ENCODE measurements around the gene SNED1. TPM values are rescaled to one million over a fixed set of nuclear protein-coding genes. Genes with fewer than 3 reads are reported as not detected.

The SNED1 gene
- total RNA-seq, 4 donors from 2014 or later = 18.0 to 52.2 (median 32.5) TPM

DNA sequence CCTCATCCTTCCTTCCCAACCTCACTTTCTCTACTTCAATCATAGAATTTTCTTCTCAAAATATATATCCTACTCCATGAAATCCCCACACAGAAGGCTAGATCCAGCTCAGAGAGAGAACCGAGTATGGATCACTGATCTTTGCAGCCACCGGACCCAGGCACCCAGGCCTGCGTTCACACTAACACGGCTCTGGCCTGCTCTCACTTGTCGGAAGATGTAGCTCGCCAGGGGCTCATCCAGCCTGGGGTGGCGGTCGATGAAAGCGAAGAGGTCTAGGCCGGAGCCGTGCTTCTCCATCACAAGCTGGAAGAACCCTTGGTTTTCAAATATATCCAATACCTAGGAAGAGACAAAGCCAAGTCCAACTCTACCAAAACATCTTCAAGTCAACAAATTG, 116.4 kb downstream of the SNED1 start:
- ATAC-seq (ENCODE audit: low FRiP score) = no peak
- TF ChIP-seq, protein P1, sequence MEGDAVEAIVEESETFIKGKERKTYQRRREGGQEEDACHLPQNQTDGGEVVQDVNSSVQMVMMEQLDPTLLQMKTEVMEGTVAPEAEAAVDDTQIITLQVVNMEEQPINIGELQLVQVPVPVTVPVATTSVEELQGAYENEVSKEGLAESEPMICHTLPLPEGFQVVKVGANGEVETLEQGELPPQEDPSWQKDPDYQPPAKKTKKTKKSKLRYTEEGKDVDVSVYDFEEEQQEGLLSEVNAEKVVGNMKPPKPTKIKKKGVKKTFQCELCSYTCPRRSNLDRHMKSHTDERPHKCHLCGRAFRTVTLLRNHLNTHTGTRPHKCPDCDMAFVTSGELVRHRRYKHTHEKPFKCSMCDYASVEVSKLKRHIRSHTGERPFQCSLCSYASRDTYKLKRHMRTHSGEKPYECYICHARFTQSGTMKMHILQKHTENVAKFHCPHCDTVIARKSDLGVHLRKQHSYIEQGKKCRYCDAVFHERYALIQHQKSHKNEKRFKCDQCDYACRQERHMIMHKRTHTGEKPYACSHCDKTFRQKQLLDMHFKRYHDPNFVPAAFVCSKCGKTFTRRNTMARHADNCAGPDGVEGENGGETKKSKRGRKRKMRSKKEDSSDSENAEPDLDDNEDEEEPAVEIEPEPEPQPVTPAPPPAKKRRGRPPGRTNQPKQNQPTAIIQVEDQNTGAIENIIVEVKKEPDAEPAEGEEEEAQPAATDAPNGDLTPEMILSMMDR (IDR thresholded peaks at IDR 0.05) = no peak
- DNase-seq (ENCODE audit: low spot score) = no peak

DNA sequence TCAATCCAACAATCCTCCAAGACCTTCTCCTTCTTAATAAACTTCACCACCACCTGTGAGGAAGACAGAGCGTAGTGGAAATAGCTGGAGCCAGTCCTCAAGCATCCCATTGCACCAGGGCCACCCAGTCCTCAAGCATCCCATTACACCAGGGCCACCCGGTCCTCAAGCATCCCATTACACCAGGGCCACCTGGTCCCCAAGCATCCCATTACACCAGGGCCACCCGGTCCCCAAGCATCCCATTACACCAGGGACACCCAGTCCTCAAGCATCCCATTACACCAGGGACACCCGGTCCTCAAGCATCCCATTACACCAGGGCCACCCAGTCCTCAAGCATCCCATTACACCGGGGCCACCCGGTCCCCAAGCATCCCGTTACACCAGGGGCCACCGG, 116.9 kb downstream of the SNED1 start:
- DNase-seq (ENCODE audit: low spot score) = no peak
- no peak for ATAC-seq (ENCODE audit: low FRiP score)
- TF ChIP-seq, protein P1 (IDR thresholded peaks at IDR 0.05) = no peak

DNA sequence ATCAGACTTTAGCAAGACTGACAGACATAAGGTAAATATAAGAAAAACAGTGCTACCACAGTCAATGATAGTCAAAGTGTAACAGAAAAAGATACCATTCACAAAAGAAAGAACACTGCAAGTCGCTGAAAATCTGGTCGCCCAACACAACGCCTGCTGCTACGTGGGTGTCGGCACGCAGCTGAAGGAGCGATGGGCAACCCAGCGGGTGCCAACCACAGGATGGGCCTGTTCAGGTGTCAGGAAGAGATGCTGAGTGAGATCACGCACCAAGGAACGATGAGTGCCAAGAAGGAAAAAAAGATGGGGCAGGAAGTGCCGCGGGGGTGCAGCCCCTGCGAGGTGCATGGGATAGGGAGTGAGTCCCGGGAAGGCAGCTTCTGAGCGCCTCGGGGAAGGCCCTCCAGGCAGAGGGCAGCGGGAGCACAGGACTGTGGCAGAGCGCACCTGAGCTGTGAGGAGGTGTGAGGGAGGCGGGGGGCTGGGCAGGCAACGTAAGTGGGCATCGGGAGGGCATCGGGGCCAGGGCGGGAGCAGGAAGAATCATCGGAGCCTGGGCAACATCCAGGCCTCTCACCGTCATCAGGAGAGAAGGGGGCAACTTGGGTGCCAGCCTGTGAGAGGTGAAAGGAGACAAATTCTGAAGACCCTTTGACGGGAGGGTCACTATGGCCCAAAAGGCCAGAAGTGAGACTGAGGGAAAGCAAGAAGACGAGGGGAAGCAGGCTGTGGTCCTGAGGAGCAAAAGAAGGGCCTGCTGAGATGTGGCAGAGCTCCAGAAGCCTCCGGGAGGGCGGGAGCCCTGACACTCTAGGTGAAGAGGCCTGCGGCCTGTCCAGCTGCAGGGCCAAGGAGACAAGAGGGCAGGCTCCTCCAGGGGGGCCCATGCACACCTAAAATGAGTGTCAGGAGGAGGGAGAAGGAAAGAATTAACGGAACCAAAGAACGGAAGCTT, 118.5 kb downstream of the SNED1 start:
- ATAC-seq (ENCODE audit: low FRiP score) (no peak), DNase-seq (ENCODE audit: low spot score) (no peak)
- TF ChIP-seq, protein P1 (IDR thresholded peaks at IDR 0.05) = no peak

DNA sequence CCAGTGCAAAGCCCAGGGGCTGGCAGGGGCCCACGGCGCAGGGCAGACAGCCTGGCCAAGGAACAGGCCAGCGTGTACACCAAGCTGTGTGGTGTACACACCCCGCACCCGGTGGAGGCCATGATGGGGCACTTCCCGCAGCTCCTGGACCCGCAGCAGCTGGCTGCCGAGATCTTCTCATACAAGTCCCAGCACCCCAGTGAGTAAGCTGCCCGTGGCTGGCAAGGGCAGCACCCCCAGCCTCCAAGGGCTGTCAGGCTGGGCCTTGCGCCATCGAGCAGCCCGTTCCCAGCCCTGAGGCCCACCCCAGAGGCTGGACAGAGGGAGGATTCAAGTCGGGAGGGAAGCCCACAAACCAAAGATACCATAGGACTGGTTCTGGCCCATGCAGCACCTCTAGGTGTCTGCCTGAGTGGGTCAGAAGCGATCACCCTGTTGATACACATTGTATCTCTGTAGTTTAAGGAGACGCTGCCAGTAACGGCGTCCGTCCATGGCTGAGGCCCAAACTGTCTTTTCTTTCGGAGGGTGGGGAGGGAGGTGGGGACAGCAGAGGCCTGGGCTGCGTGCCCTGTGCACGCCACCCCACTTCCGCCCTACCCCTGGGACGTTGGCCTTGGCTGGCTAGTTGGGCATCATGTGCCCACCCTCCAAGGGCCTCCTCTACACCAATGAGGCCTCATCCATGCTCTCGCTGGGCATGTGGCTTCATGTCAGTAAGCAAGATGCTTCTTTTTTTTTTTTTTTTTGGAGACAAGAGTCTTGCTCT, 120.5 kb downstream of the SNED1 start:
- ATAC-seq (ENCODE audit: low FRiP score) (no peak), DNase-seq (ENCODE audit: low spot score) (no peak)
- TF ChIP-seq, protein P1 (IDR thresholded peaks at IDR 0.05) = no peak

DNA sequence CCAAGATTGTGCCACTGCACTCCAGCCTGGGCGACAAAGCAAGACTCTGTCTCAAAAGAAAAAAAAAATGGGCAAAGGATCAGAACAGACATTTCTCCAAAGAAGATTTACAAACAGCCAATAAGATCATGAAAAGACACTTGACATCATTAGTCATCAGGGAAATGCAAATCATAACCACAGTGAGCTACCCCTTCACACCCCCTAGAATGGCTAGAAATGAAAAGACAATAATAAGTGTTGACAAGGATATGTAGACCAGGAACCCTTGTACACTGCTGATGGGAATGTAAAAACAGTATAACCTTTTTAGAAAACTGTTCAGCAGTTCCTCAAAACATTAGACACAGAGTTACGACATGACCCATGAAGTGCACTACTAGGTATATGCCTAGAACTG, 122.0 kb downstream of the SNED1 start:
- DNase-seq (ENCODE audit: low spot score) (no peak), ATAC-seq (ENCODE audit: low FRiP score) (no peak)
- TF ChIP-seq, protein P1 (IDR thresholded peaks at IDR 0.05) = no peak

DNA sequence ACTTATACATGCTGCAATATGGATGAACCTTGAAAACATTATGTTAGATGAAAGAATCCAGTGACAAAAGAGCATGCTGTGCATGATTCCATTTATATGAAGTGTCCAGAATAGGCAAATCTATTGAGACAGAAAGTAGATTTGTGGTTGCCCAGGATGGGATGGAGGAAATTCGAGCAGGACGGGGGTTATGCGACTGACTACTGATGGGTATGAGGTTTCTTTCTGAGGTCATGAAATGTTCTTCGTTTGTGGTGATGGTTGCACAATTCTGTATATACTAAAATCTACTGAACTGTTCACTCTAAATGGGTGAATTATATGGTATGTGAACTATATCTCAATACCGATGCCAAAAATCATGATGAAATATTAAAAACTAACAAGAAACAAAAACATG, 122.6 kb downstream of the SNED1 start:
- TF ChIP-seq, protein P1 (IDR thresholded peaks at IDR 0.05) = no peak
- DNase-seq (ENCODE audit: low spot score) = no peak
- ATAC-seq (ENCODE audit: low FRiP score) = no peak
